ENCODE results near the gene CD44.
A peak's percentile ranks its signal among the peaks of the same experiment; 100 is the strongest.
"Not testable (repeated sequence)": the region's sequence is repeated elsewhere in the genome, so short reads cannot be mapped to it uniquely, and the experiment has no call there.

Gene CD44

GRCh38 chr11:35216962-35217678 lies 78.1 kb downstream of the CD44 start:
- no peak for DNase-seq

- no peak for DNase-seq
Measured at GRCh38 chr11:35218956-35219355, 80.0 kb downstream of the CD44 start.

- no peak for DNase-seq
Measured at GRCh38 chr11:35223371-35223796, 84.4 kb downstream of the CD44 start.

GRCh38 chr11:35223991-35224390 lies 85.0 kb downstream of the CD44 start:
- DNase-seq = no peak

GRCh38 chr11:35225946-35226520 lies 87.1 kb downstream of the CD44 start:
- DNase-seq = no peak

- not testable (repeated sequence) for DNase-seq
Measured at GRCh38 chr11:35226756-35227155, 87.8 kb downstream of the CD44 start.

GRCh38 chr11:35227576-35228327 lies 88.8 kb downstream of the CD44 start:
- DNase-seq = no peak

GRCh38 chr11:35228328-35228725 lies 89.4 kb downstream of the CD44 start:
- no peak for DNase-seq

GRCh38 chr11:35230388-35230787 lies 91.4 kb downstream of the CD44 start:
- DNase-seq = no peak

GRCh38 chr11:35231076-35231860 lies 92.3 kb downstream of the CD44 start:
- DNase-seq = no peak

- DNase-seq = no peak
Measured at GRCh38 chr11:35232891-35233330, 93.9 kb downstream of the CD44 start.

GRCh38 chr11:35233518-35233917 lies 94.5 kb downstream of the CD44 start:
- DNase-seq = no peak

GRCh38 chr11:35234460-35235156 lies 95.6 kb downstream of the CD44 start:
- DNase-seq = no peak

- no peak for DNase-seq
Measured at GRCh38 chr11:35235157-35235468, 96.1 kb downstream of the CD44 start.

GRCh38 chr11:35235498-35235897 lies 96.5 kb downstream of the CD44 start:
- DNase-seq = no peak

- DNase-seq = peak; percentile 41
Measured at GRCh38 chr11:35235936-35236666, 97.1 kb downstream of the CD44 start.

GRCh38 chr11:35236667-35237003 lies 97.7 kb downstream of the CD44 start:
- peak; percentile 47 for DNase-seq

- DNase-seq = no peak
Measured at GRCh38 chr11:35237351-35237750, 98.4 kb downstream of the CD44 start.

- no peak for DNase-seq
Measured at GRCh38 chr11:35237860-35238715, 99.1 kb downstream of the CD44 start.

- DNase-seq = no peak
Measured at GRCh38 chr11:35238882-35239281, 99.9 kb downstream of the CD44 start.

- DNase-seq = no peak
Measured at GRCh38 chr11:35239471-35240075, 100.6 kb downstream of the CD44 start.

Measured in NCI-H226 (cell line).